ENCODE measurements around the gene KLHL6. TPM values are rescaled to one million over a fixed set of nuclear protein-coding genes. Genes with fewer than 3 reads are reported as not detected.

The KLHL6 gene
- total and polyA plus RNA-seq, 8 donors: 1.4 to 21.6 (median 2.2) TPM

DNA sequence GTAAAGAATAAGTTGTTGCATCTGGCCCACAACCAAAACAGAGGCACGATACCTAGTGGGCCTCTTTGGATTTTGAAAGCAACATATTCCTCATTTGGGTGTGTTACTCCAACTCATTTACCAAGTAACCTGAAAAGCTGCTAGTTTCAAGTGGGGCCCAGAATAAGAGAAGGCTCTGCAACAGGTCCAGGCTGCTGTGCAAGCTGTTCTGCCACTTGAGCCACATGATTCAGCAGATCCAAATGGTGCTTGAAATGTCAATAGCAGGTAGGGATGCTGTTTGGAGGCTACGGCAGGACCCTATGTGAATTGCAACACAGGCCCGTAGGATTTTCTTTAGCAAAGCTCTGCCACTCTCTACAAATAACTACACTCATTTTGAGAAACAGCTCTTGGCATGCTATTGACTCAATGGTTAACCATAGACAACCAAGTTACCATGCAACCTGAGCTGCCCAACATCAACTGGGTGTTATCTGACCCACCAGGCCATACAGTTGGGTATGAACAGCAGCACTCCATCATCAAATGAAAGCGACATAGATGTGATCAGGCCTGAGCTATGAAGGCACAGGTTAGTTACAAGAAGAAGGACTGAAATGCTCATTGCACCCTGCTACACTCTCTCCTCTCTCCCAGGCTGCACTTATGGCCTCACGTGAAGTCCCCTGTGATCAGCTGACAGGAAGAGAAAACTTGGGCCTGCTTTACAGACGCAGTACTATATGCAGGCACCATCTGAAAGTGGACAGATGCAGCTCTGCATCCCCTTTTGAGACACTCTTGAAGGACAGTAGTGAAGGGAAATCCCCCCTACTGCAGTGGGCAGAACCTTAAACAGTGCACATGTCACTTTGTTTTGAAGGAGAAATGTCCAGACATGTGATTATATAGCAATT, 117.6 kb downstream of the KLHL6 start:
- intact Hi-C loops (cut with DNase I): no loop called here
- peaks cover 0 to 4% of the 10 kb centered on the region in 2 donors for H3K9me3 ChIP-seq
- no peaks in the 10 kb centered on the region for H3K4me1 ChIP-seq
- no peaks in the 10 kb centered on the region for H3K36me3 ChIP-seq
- H3K27ac ChIP-seq: no peak overlapping the region
- no peak overlapping the region for H3K4me3 ChIP-seq
- peak in 2 of 4 donors; percentile 42 to 50 for DNase-seq
- TF ChIP-seq, protein P1, sequence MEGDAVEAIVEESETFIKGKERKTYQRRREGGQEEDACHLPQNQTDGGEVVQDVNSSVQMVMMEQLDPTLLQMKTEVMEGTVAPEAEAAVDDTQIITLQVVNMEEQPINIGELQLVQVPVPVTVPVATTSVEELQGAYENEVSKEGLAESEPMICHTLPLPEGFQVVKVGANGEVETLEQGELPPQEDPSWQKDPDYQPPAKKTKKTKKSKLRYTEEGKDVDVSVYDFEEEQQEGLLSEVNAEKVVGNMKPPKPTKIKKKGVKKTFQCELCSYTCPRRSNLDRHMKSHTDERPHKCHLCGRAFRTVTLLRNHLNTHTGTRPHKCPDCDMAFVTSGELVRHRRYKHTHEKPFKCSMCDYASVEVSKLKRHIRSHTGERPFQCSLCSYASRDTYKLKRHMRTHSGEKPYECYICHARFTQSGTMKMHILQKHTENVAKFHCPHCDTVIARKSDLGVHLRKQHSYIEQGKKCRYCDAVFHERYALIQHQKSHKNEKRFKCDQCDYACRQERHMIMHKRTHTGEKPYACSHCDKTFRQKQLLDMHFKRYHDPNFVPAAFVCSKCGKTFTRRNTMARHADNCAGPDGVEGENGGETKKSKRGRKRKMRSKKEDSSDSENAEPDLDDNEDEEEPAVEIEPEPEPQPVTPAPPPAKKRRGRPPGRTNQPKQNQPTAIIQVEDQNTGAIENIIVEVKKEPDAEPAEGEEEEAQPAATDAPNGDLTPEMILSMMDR (IDR thresholded peaks at IDR 0.05): no peak
- H3K27me3 ChIP-seq: no peaks in the 10 kb centered on the region
- peak; percentile 85 for ATAC-seq

Other genes starting within 250 kb of the KLHL6 start
- gene MCF2L2, start 127.1 kb downstream of the KLHL6 start, total RNA-seq: under 1 TPM; 0.41 to 0.52 TPM
- gene MCF2L2, start 127.1 kb downstream of the KLHL6 start, polyA plus RNA-seq (ENCODE audit: insufficient read length in 6 of 6): 1 to 10 TPM; 1.3 to 3.5 (median 2.6) TPM
- 10 to 100 TPM; 59.2 to 80.9 TPM for gene KLHL24, start 79.9 kb upstream of the KLHL6 start, total RNA-seq
- gene KLHL24, start 79.9 kb upstream of the KLHL6 start, polyA plus RNA-seq (ENCODE audit: insufficient read length in 6 of 6): 10 to 100 TPM; 37.8 to 57.9 (median 43.0) TPM
- 10 to 100 TPM; 28.4 to 32.4 TPM for gene YEATS2, start 142.1 kb upstream of the KLHL6 start, total RNA-seq
- gene YEATS2, start 142.1 kb upstream of the KLHL6 start, polyA plus RNA-seq (ENCODE audit: insufficient read length in 6 of 6): 10 to 100 TPM; 39.9 to 48.8 (median 46.3) TPM

Data from left lung (tissue), 10 donors.